ENCODE data around the gene PTDSS2. TPM values are rescaled to one million over a fixed set of nuclear protein-coding genes. Genes with fewer than 3 reads are reported as not detected.

The PTDSS2 gene
- total and polyA plus RNA-seq, 2 donors (not counting 1 experiment from before 2014, with no cell fraction given): 22.1 to 29.0 TPM

- ChIA-PET CTCF (interaction anchor here (1.7 to 4.8 kb wide), 4 partner anchors 11 to 274 kb away, joined by 3 to 34 read pairs (median 20); partner anchors contain the start of genes ANO9, BET1L and RIC8A), POLR2A (no interaction called here)
- no peak overlapping the region for H3K27ac Mint-ChIP-seq
- no peaks in the 10 kb centered on the region for H3K9me3 Mint-ChIP-seq (ENCODE audit: insufficient read depth)
- intact Hi-C loops (cut with micrococcal nuclease): loop anchor here (10.0 kb wide), 1 partner anchor 343 kb away; the partner anchor contains the start of genes CEND1 and SLC25A22
- no peak overlapping the region for H3K9ac ChIP-seq (ENCODE audit: low read length)
- ATAC-seq (ENCODE audit: low read depth) (no peak), DNase-seq (no peak)
- WGBS (ENCODE audit: insufficient coverage): 82% methylated on average over 12 of the region's 12 CpGs
- peaks cover 0 to 7% of the 10 kb centered on the region in 2 experiments for H3K36me3 ChIP-seq (replicated peaks in 1 of 2; ENCODE audit: control extremely low read depth in 1 of 2, control insufficient read depth in 1 of 2, extremely low read depth in 1 of 2, insufficient read depth in 2 of 2, low read length in 1 of 2)
- H3K9me3 ChIP-seq (ENCODE audit: control extremely low read depth in 1 of 3, control insufficient read depth in 2 of 3, insufficient read depth in 1 of 3, low read length in 2 of 3): no peaks in the 10 kb centered on the region
- peaks cover 39 to 54% of the 10 kb centered on the region in 2 donors for H3K4me1 ChIP-seq (ENCODE audit: control insufficient read depth in 2 of 2, insufficient read depth in 2 of 2, low read length in 2 of 2)
- H3K4me3 Mint-ChIP-seq: peak overlapping the region; percentile 37
- no peak overlapping the region for H3K27ac ChIP-seq (ENCODE audit: low read length in 2 of 2)
- peaks cover 36% of the 10 kb centered on the region for H3K4me1 Mint-ChIP-seq
- no peaks in the 10 kb centered on the region for H3K27me3 Mint-ChIP-seq
- no peak overlapping the region for H3K4me3 ChIP-seq (ENCODE audit: control extremely low read depth in 1 of 5, extremely low read depth in 1 of 5, insufficient read depth in 1 of 5, low read depth in 2 of 5, low read length in 4 of 5)
- TF ChIP-seq CTCF (IDR thresholded peaks at IDR 0.05): no peak
- TF ChIP-seq EZH2 (IDR thresholded peaks at IDR 0.05; ENCODE audit: borderline replicate concordance, insufficient read depth, low read depth, low read length, poor library complexity, severe bottlenecking): no peak
- no peaks in the 10 kb centered on the region for H4K20me1 ChIP-seq (ENCODE audit: control insufficient read depth, insufficient read depth, low read length, poor library complexity, severe bottlenecking)
- no peak overlapping the region for H2AFZ ChIP-seq (ENCODE audit: insufficient read depth, low read depth, low read length, poor library complexity, severe bottlenecking)
- H3K79me2 ChIP-seq (ENCODE audit: control insufficient read depth, insufficient read depth, low read length): peaks cover 35% of the 10 kb centered on the region
- H3K4me2 ChIP-seq (replicated peaks; ENCODE audit: low read depth, low read length, poor library complexity, severe bottlenecking): peak overlapping the region; percentile 14
- no peaks in the 10 kb centered on the region for H3K27me3 ChIP-seq (replicated peaks in 1 of 4; ENCODE audit: control extremely low read depth in 1 of 4, control insufficient read depth in 3 of 4, insufficient read depth in 4 of 4, low read length in 3 of 4)
Observed at GRCh38 chr11:452203-452744, 2.2 kb downstream of the PTDSS2 start.

GRCh38 chr11:452916-453527 is 2.9 kb downstream of the PTDSS2 start:
- TF ChIP-seq CTCF (IDR thresholded peaks at IDR 0.05): no peak
- no peak for TF ChIP-seq EZH2 (IDR thresholded peaks at IDR 0.05; ENCODE audit: borderline replicate concordance, insufficient read depth, low read depth, low read length, poor library complexity, severe bottlenecking)
- POLR2A ChIA-PET: no interaction called here
- Histone ChIP-seq H3K36me3 (replicated peaks in 1 of 2; ENCODE audit: control extremely low read depth in 1 of 2, control insufficient read depth in 1 of 2, extremely low read depth in 1 of 2, insufficient read depth in 2 of 2, low read length in 1 of 2) (peaks cover 0 to 7% of the 10 kb centered on the region in 2 experiments), H3K79me2 (ENCODE audit: control insufficient read depth, insufficient read depth, low read length) (peaks cover 35% of the 10 kb centered on the region), H3K9me3 (ENCODE audit: control extremely low read depth in 1 of 3, control insufficient read depth in 2 of 3, insufficient read depth in 1 of 3, low read length in 2 of 3) (no peaks in the 10 kb centered on the region), H4K20me1 (ENCODE audit: control insufficient read depth, insufficient read depth, low read length, poor library complexity, severe bottlenecking) (no peaks in the 10 kb centered on the region), H3K4me2 (replicated peaks; ENCODE audit: low read depth, low read length, poor library complexity, severe bottlenecking) (no peak overlapping the region), H3K27ac (ENCODE audit: low read length in 2 of 2) (no peak overlapping the region), H3K4me1 (ENCODE audit: control insufficient read depth in 2 of 2, insufficient read depth in 2 of 2, low read length in 2 of 2) (peaks cover 46 to 57% of the 10 kb centered on the region in 2 donors), H3K27me3 (replicated peaks in 1 of 4; ENCODE audit: control extremely low read depth in 1 of 4, control insufficient read depth in 3 of 4, insufficient read depth in 4 of 4, low read length in 3 of 4) (no peaks in the 10 kb centered on the region), H2AFZ (ENCODE audit: insufficient read depth, low read depth, low read length, poor library complexity, severe bottlenecking) (no peak overlapping the region), H3K9ac (ENCODE audit: low read length) (no peak overlapping the region), H3K4me3 (ENCODE audit: control extremely low read depth in 1 of 5, extremely low read depth in 1 of 5, insufficient read depth in 1 of 5, low read depth in 2 of 5, low read length in 4 of 5) (no peak overlapping the region)
- intact Hi-C loops (cut with micrococcal nuclease): loop anchor here (10.0 kb wide), 1 partner anchor 342 kb away; the partner anchor contains the start of genes CEND1 and SLC25A22
- ATAC-seq (ENCODE audit: low read depth) (no peak), DNase-seq (no peak)
- H3K27me3 Mint-ChIP-seq: no peaks in the 10 kb centered on the region
- CTCF ChIA-PET: no interaction called here
- 91% methylated on average over 17 of the region's 19 CpGs for WGBS (ENCODE audit: insufficient coverage)
- H3K4me3 Mint-ChIP-seq: peak overlapping the region; percentile 29
- H3K9me3 Mint-ChIP-seq (ENCODE audit: insufficient read depth): no peaks in the 10 kb centered on the region
- peaks cover 43% of the 10 kb centered on the region for H3K4me1 Mint-ChIP-seq
- no peak overlapping the region for H3K27ac Mint-ChIP-seq

Data from B cell (primary cell).